T-helper 17 cell (primary cell): ENCODE measurements around the gene ZMPSTE24. TPM values are rescaled to one million over a fixed set of nuclear protein-coding genes. Genes with fewer than 3 reads are reported as not detected.
"Not testable (repeated sequence)": the region's sequence is repeated elsewhere in the genome, so short reads cannot be mapped to it uniquely, and the experiment has no call there.

Experiments used
- ATAC-seq: fragments of 150-1000 bp; cut with Tn5 transposase; 2 replicates; pipeline ENCODE4 v1.10.0; 2021; ENCODE audit warnings: mild to moderate bottlenecking, moderate library complexity
- DNase-seq, 3 donors: peaks; one replicate each; pipeline versions ENCODE4 v3.0.0 to v3.0.0-alpha.2; 2020 to 2021
- H3K9me3 ChIP-seq: one replicate; pipeline ENCODE4 v1.7.0; 2013; ENCODE audit warnings: low read length, mild to moderate bottlenecking; ENCODE audit not compliant: control insufficient read depth, poor library complexity, severe bottlenecking
- H3K27ac Mint-ChIP-seq: one replicate; pipeline ENCODE4 v1.8.0; 2022; ENCODE audit warnings: mild to moderate bottlenecking, moderate library complexity, mixed read lengths
- H3K27me3 Mint-ChIP-seq: one replicate; pipeline ENCODE4 v1.8.0; 2022; ENCODE audit warnings: mixed read lengths
- H3K36me3 Mint-ChIP-seq: one replicate; pipeline ENCODE4 v1.8.0; 2022; ENCODE audit warnings: low read depth, mixed read lengths
- H3K4me1 Mint-ChIP-seq: one replicate; pipeline ENCODE4 v1.8.0; 2022; ENCODE audit warnings: mild to moderate bottlenecking, mixed read lengths
- H3K4me3 Mint-ChIP-seq: one replicate; pipeline ENCODE4 v1.8.0; 2022; ENCODE audit warnings: mild to moderate bottlenecking, moderate library complexity, mixed read lengths
- total RNA-seq, 4 donors: library from RNA in 2 of 4; stranded (reverse) in 2 of 4; gene quantifications; one replicate each; pipeline ENCODE4 v1.2.3 and lab custom pipeline; 2022 to 2026

Gene ZMPSTE24
- total RNA-seq, 2 donors from 2014 or later = 9.0 to 14.3 TPM

- no peak for DNase-seq
- no peaks in the 10 kb centered on the region for H3K9me3 ChIP-seq
- ATAC-seq = no peak
- Mint-ChIP-seq H3K27ac (peak overlapping the region; percentile 24), H3K4me1 (peaks cover 24% of the 10 kb centered on the region), H3K27me3 (peaks cover 18% of the 10 kb centered on the region), H3K4me3 (no peak overlapping the region), H3K36me3 (peaks cover 8% of the 10 kb centered on the region)
Measured at GRCh38 chr1:40318476-40318875, 60.4 kb downstream of the ZMPSTE24 start.

- H3K9me3 ChIP-seq = no peaks in the 10 kb centered on the region
- ATAC-seq = no peak
- H3K36me3 Mint-ChIP-seq = peaks cover 8% of the 10 kb centered on the region
- H3K27me3 Mint-ChIP-seq = peaks cover 18% of the 10 kb centered on the region
- DNase-seq = no peak
- H3K4me3 Mint-ChIP-seq = no peak overlapping the region
- peak overlapping the region; percentile 24 for H3K27ac Mint-ChIP-seq
- peaks cover 27% of the 10 kb centered on the region for H3K4me1 Mint-ChIP-seq
Measured at GRCh38 chr1:40318970-40319621, 61.1 kb downstream of the ZMPSTE24 start.

- H3K4me1 Mint-ChIP-seq, H3K27me3 Mint-ChIP-seq, ATAC-seq, DNase-seq, H3K9me3 ChIP-seq, H3K4me3 Mint-ChIP-seq, H3K36me3 Mint-ChIP-seq, H3K27ac Mint-ChIP-seq: not testable (repeated sequence)
Measured at GRCh38 chr1:40331403-40331802, 73.4 kb downstream of the ZMPSTE24 start.

- H3K27me3 Mint-ChIP-seq = no peaks in the 10 kb centered on the region
- ATAC-seq (no peak), DNase-seq (no peak)
- peaks cover 2% of the 10 kb centered on the region for H3K36me3 Mint-ChIP-seq
- no peak overlapping the region for H3K4me3 Mint-ChIP-seq
- H3K27ac Mint-ChIP-seq = no peak overlapping the region
- no peaks in the 10 kb centered on the region for H3K9me3 ChIP-seq
- peaks cover 2% of the 10 kb centered on the region for H3K4me1 Mint-ChIP-seq
Measured at GRCh38 chr1:40332695-40333094, 74.7 kb downstream of the ZMPSTE24 start.

- Mint-ChIP-seq H3K36me3 (peaks cover 3% of the 10 kb centered on the region), H3K4me3 (no peak overlapping the region), H3K4me1 (peaks cover 31% of the 10 kb centered on the region), H3K27ac (no peak overlapping the region), H3K27me3 (no peaks in the 10 kb centered on the region)
- DNase-seq (no peak), ATAC-seq (no peak)
- no peaks in the 10 kb centered on the region for H3K9me3 ChIP-seq
Measured at GRCh38 chr1:40337443-40337842, 79.4 kb downstream of the ZMPSTE24 start.

- peak overlapping the region; percentile 71 for H3K27ac Mint-ChIP-seq
- peak overlapping the region; percentile 60 for H3K4me3 Mint-ChIP-seq
- peaks cover 2% of the 10 kb centered on the region for H3K36me3 Mint-ChIP-seq
- DNase-seq (peak; percentile 67 to 91 (median 78)), ATAC-seq (peak; percentile 98)
- no peaks in the 10 kb centered on the region for H3K9me3 ChIP-seq
- no peaks in the 10 kb centered on the region for H3K27me3 Mint-ChIP-seq
- H3K4me1 Mint-ChIP-seq = peaks cover 38% of the 10 kb centered on the region
Measured at GRCh38 chr1:40338745-40339419, 80.8 kb downstream of the ZMPSTE24 start.

- Mint-ChIP-seq H3K27ac (peak overlapping the region; percentile 93), H3K36me3 (peaks cover 2% of the 10 kb centered on the region), H3K27me3 (no peaks in the 10 kb centered on the region), H3K4me3 (peak overlapping the region; percentile 62), H3K4me1 (peaks cover 44% of the 10 kb centered on the region)
- DNase-seq (no peak), ATAC-seq (no peak)
- no peaks in the 10 kb centered on the region for H3K9me3 ChIP-seq
Measured at GRCh38 chr1:40339420-40340323, 81.6 kb downstream of the ZMPSTE24 start.

GRCh38 chr1:40341491-40342380 is 83.7 kb downstream of the ZMPSTE24 start:
- Mint-ChIP-seq H3K4me3 (peak overlapping the region; percentile 69), H3K36me3 (peaks cover 2% of the 10 kb centered on the region), H3K4me1 (peaks cover 48% of the 10 kb centered on the region)

GRCh38 chr1:40342381-40342717 is 84.3 kb downstream of the ZMPSTE24 start:
- Mint-ChIP-seq H3K4me3 (peak overlapping the region; percentile 69), H3K4me1 (peaks cover 48% of the 10 kb centered on the region), H3K27ac (peak overlapping the region; percentile 93)
- H3K9me3 ChIP-seq, DNase-seq, ATAC-seq, H3K36me3 Mint-ChIP-seq, H3K27me3 Mint-ChIP-seq: not testable (repeated sequence)

More at GRCh38 chr1:40341491-40342380, 83.7 kb downstream of the ZMPSTE24 start:
- peak overlapping the region; percentile 93 for H3K27ac Mint-ChIP-seq
- no peak for DNase-seq
- H3K27me3 Mint-ChIP-seq = no peaks in the 10 kb centered on the region
- no peaks in the 10 kb centered on the region for H3K9me3 ChIP-seq
- ATAC-seq = no peak

Other genes with a start within 250 kb of the ZMPSTE24 start
- 100 to 1,000 TPM; 244 to 273 TPM for gene CAP1, start 217.5 kb upstream of the ZMPSTE24 start, total RNA-seq
- gene PPT1, start 161.0 kb upstream of the ZMPSTE24 start, total RNA-seq = 10 to 100 TPM; 39.7 to 41.3 TPM
- 10 to 100 TPM; 24.7 to 30.7 TPM for gene RLF, start 96.8 kb upstream of the ZMPSTE24 start, total RNA-seq
- not detected for gene TMCO2, start 10.3 kb upstream of the ZMPSTE24 start, total RNA-seq
- 1 to 10 TPM; 2.6 to 4.3 TPM for gene COL9A2, start 59.0 kb downstream of the ZMPSTE24 start, total RNA-seq
- gene SMAP2, start 115.5 kb downstream of the ZMPSTE24 start, total RNA-seq = 100 to 1,000 TPM; 155 to 169 TPM
- gene ZFP69B, start 192.2 kb downstream of the ZMPSTE24 start, total RNA-seq = 1 to 10 TPM; 2.1 to 2.8 TPM
- 1 to 10 TPM; 3.1 to 3.4 TPM for gene ZFP69, start 219.1 kb downstream of the ZMPSTE24 start, total RNA-seq